GM12878 (cell line): ENCODE results near the gene LOXL4. TPM values are rescaled to one million over a fixed set of nuclear protein-coding genes. Genes with fewer than 3 reads are reported as not detected.

ENCODE experiments used
- ATAC-seq: fragments of 200-7000 bp; cut with Tn5 transposase; 3 replicates; pipeline ENCODE4 v1.9.1; 2020; ENCODE audit warnings: mild to moderate bottlenecking, moderate library complexity
- BruUV-seq: library from RNA; stranded (reverse); fragments of 400-500 nt; replicated peaks from 2 replicates; lab custom pipeline; 2021; lab: Mats Ljungman, UMichigan
- CTCF ChIA-PET: fragments of 300-600 bp; sonication (Branson Sonifier 250); formaldehyde crosslinking; extraction: SDS; loops from one replicate; lab custom pipeline; 2021; ENCODE audit warnings: inconsistent platforms; lab: Yijun Ruan, JAX
- POLR2A ChIA-PET: fragments of 350-600 bp; formaldehyde crosslinking; extraction: SDS; loops from one replicate; lab custom pipeline; 2021; ENCODE audit warnings: inconsistent platforms; lab: Charles Lee
- RAD21 ChIA-PET: fragments of 300-600 bp; sonication (Branson Sonifier 250); formaldehyde crosslinking; loops from one replicate; lab custom pipeline; 2023; ENCODE audit warnings: antibody characterized with exemption; ENCODE audit not compliant: unreplicated experiment; lab: Charles Lee
- SMC1A ChIA-PET: fragments of 300-600 bp; sonication (Branson Sonifier 250); formaldehyde crosslinking; loops from one replicate; lab custom pipeline; 2023; ENCODE audit not compliant: unreplicated experiment, uncharacterized antibody; lab: Charles Lee
- DNase-seq: peaks from one replicate; pipeline ENCODE4 v3.0.0-alpha.2; 2011; ENCODE audit warnings: low read depth, low spot score
- FAIRE-seq: peaks from 3 replicates; lab custom pipeline; 2011; peaks lifted over from hg19 to GRCh38; lab: Jason Lieb, UNC
- H2AFZ ChIP-seq: 2 replicates; pipeline ENCODE4 v1.6.0; 2011; ENCODE audit warnings: low read depth, low read length, control low read depth; ENCODE audit not compliant: control insufficient read depth
- H3K27ac ChIP-seq: 2 replicates; pipeline ENCODE4 v1.5.1; 2011; ENCODE audit warnings: control low read depth; ENCODE audit not compliant: control insufficient read depth, insufficient read depth
- H3K27me3 ChIP-seq, 2 experiments: replicated peaks in 1 of 2; 2 replicates each; pipeline versions ENCODE4 v1.6.0 to v1.6.1; 2011; ENCODE audit warnings: low read length in 1 of 2; ENCODE audit not compliant: control insufficient read depth in 2 of 2, insufficient read depth in 2 of 2
- H3K36me3 ChIP-seq, 2 experiments: 2 replicates each; pipeline ENCODE4 v1.5.1; 2011; ENCODE audit warnings: low read length in 1 of 2; ENCODE audit not compliant: control insufficient read depth in 2 of 2, insufficient read depth in 2 of 2
- H3K4me1 ChIP-seq: 2 replicates; pipeline ENCODE4 v1.6.1; 2011; ENCODE audit warnings: mild to moderate bottlenecking, low read length, moderate library complexity, mixed read lengths; ENCODE audit not compliant: control insufficient read depth, insufficient read depth
- H3K4me2 ChIP-seq: 2 replicates; pipeline ENCODE4 v1.6.0; 2011; ENCODE audit warnings: control low read depth; ENCODE audit not compliant: control insufficient read depth, insufficient read depth
- H3K4me3 ChIP-seq: fragments of 200-600 bp; sonication (generic); 2 replicates; pipeline ENCODE4 v1.5.1; 2016
- H3K79me2 ChIP-seq: 2 replicates; pipeline ENCODE4 v1.6.0; 2011; ENCODE audit warnings: low read length; ENCODE audit not compliant: control insufficient read depth, insufficient read depth
- H3K9ac ChIP-seq: 2 replicates; pipeline ENCODE4 v1.8.0; 2011; ENCODE audit warnings: low read length, control low read depth, mixed read lengths; ENCODE audit not compliant: control insufficient read depth, insufficient read depth
- H3K9me3 ChIP-seq: replicated peaks from 3 replicates; pipeline ENCODE4 v1.5.1; 2011; ENCODE audit warnings: mild to moderate bottlenecking, low read length; ENCODE audit not compliant: control insufficient read depth, insufficient read depth
- H4K20me1 ChIP-seq: 2 replicates; pipeline ENCODE4 v1.6.0; 2011; ENCODE audit not compliant: control insufficient read depth, insufficient read depth
- BRCA1 ChIP-seq: IDR thresholded peaks from 2 replicates; pipeline ENCODE4 v1.6.1; 2011; ENCODE audit warnings: low read depth, low read length, improper control_type of control experiment
- POU2F2 ChIP-seq: IDR thresholded peaks from 3 replicates; pipeline ENCODE4 v1.6.1; 2011; ENCODE audit warnings: low read depth, mild to moderate bottlenecking, low read length, borderline replicate concordance
- ZNF274 ChIP-seq: IDR thresholded peaks from one replicate; pipeline ENCODE4 v1.8.0; 2011; ENCODE audit not compliant: insufficient read length, insufficient read depth
- WGBS: methylation state at CpG from one replicate; pipeline ENCODE4 v1.1.6; 2016; ENCODE audit warnings: low lambda C conversion rate; ENCODE audit not compliant: insufficient replicate concordance, insufficient coverage; ENCODE audit errors: missing lambda C conversion rate; 5-methylcytosine and 5-hydroxymethylcytosine counted together
- in situ Hi-C: fragments of 300-500 bp; cut with MboI; formaldehyde crosslinking; loops from 9 replicates; pipeline ENCODE4 v1.14.3; 2018; ENCODE audit warnings: mixed read lengths
- intact Hi-C: fragments of 100-400 bp; cut with micrococcal nuclease; formaldehyde crosslinking; loops from one replicate; pipeline ENCODE4 v1.14.2; 2022; ENCODE audit not compliant: unreplicated experiment
- polyA plus RNA-seq, 11 experiments: library from polyadenylated mRNA; depleted of rRNA in 4 of 11; unstranded in 6 of 11; stranded (reverse) in 5 of 11; fragments of >200 nt; fragmentation: Nextera tagmentation in 4 of 11; fragmentation: Illumina TruSeq in 1 of 11; extraction: Ambion mirVana in 4 of 11; extraction: Trizol in 1 of 11; gene quantifications; 1 replicate in 1 of 11; 2 replicates in 10 of 11; pipeline versions ENCODE4 v1.2.1 to v1.2.3, GENCODE V29; 2011 to 2016; ENCODE audit warnings: inconsistent platforms in 2 of 11, missing spikeins in 2 of 11, low read depth in 1 of 11
- total RNA-seq, 4 experiments: library from RNA; depleted of rRNA in 3 of 4; stranded (reverse); fragments of >200 nt in 3 of 4; fragmentation: Illumina TruSeq in 1 of 4; extraction: Trizol in 1 of 4; gene quantifications; 2 replicates each; pipeline versions ENCODE4 v1.2.1 to v1.2.3, GENCODE V29; 2013 to 2021

The LOXL4 gene
- total and polyA plus RNA-seq, 10 of the 15 experiments (the other 5 are each of a cell fraction or from before 2014, with no cell fraction given), result 0.02 to 0.12 (median 0.08) TPM; not detected in 3

- in situ Hi-C loops (no loop called here), intact Hi-C loops (no loop called here)
- WGBS, result 96% methylated on average over 5 of the region's 5 CpGs
- no peak for ATAC-seq
- H3K27ac ChIP-seq, result no peak overlapping the region
- no peak overlapping the region for H3K4me2 ChIP-seq
- H3K4me1 ChIP-seq, result no peaks in the 10 kb centered on the region
- RAD21 ChIA-PET, result no interaction called here
- H3K9me3 ChIP-seq, result no peaks in the 10 kb centered on the region
- H3K79me2 ChIP-seq, result no peaks in the 10 kb centered on the region
- H3K36me3 ChIP-seq, result no peaks in the 10 kb centered on the region
- CTCF ChIA-PET, result interaction anchor here (0.6 kb wide), 1 partner anchor 629 kb away, joined by 3 read pairs; no protein-coding TSS in a partner anchor
- SMC1A ChIA-PET, result interaction anchor here (0.7 kb wide), 1 partner anchor 265 kb away, joined by 3 read pairs; no protein-coding TSS in a partner anchor
- POLR2A ChIA-PET, result no interaction called here
- TF ChIP-seq ZNF274, result no peak
- no peak for TF ChIP-seq POU2F2
- TF ChIP-seq BRCA1, result no peak
- TF ChIP-seq, all 136 proteins: peak for 0
- Histone ChIP-seq H3K27me3 (no peaks in the 10 kb centered on the region), H2AFZ (no peak overlapping the region), H3K4me3 (no peak overlapping the region), H3K9ac (no peak overlapping the region), H4K20me1 (no peaks in the 10 kb centered on the region)
- no TSS peak for BruUV-seq
- FAIRE-seq (no peak), DNase-seq (no peak)
Measured at GRCh38 chr10:98201760-98202159, 66.2 kb downstream of the LOXL4 start.

Other genes starting within 250 kb of the LOXL4 start
- not detected in 2 replicates for gene CRTAC1, start 237.6 kb downstream of the LOXL4 start, total RNA-seq (2014; rRNA removed)
- gene CRTAC1, start 237.6 kb downstream of the LOXL4 start, total RNA-seq (2014; rRNA removed; fragmentation: Illumina TruSeq; extraction: Trizol), result not detected in 2 replicates
- 0.10 TPM in 1 of 2 replicates, not detected in the other for gene CRTAC1, start 237.6 kb downstream of the LOXL4 start, total RNA-seq (2021)
- gene CRTAC1, start 237.6 kb downstream of the LOXL4 start, polyA plus RNA-seq (2011; rRNA removed), result not detected in 2 replicates
- not detected in 2 replicates for gene CRTAC1, start 237.6 kb downstream of the LOXL4 start, polyA plus RNA-seq (2014; fragmentation: Illumina TruSeq; extraction: Trizol)
- gene CRTAC1, start 237.6 kb downstream of the LOXL4 start, polyA plus RNA-seq (2014; fragmentation: Nextera tagmentation; extraction: Ambion mirVana), result not detected
- gene CRTAC1, start 237.6 kb downstream of the LOXL4 start, polyA plus RNA-seq (2014; rRNA removed), result not detected in 2 replicates
- gene CRTAC1, start 237.6 kb downstream of the LOXL4 start, polyA plus RNA-seq (2016; fragmentation: Nextera tagmentation; extraction: Ambion mirVana), result not detected
- gene R3HCC1L, start 133.5 kb downstream of the LOXL4 start, total RNA-seq (2014; rRNA removed), result 12.1 and 15.8 TPM in 2 replicates
- 19.7 and 20.3 TPM in 2 replicates for gene R3HCC1L, start 133.5 kb downstream of the LOXL4 start, total RNA-seq (2014; rRNA removed; fragmentation: Illumina TruSeq; extraction: Trizol)
- gene R3HCC1L, start 133.5 kb downstream of the LOXL4 start, total RNA-seq (2021), result 12.9 and 13.7 TPM in 2 replicates
- 16.2 and 19.5 TPM in 2 replicates for gene R3HCC1L, start 133.5 kb downstream of the LOXL4 start, polyA plus RNA-seq (2011; rRNA removed)
- gene R3HCC1L, start 133.5 kb downstream of the LOXL4 start, polyA plus RNA-seq (2014; fragmentation: Illumina TruSeq; extraction: Trizol), result 19.4 and 27.7 TPM in 2 replicates
- gene R3HCC1L, start 133.5 kb downstream of the LOXL4 start, polyA plus RNA-seq (2014; fragmentation: Nextera tagmentation; extraction: Ambion mirVana), result 10 to 100 TPM; 11.3 to 14.7 TPM
- gene R3HCC1L, start 133.5 kb downstream of the LOXL4 start, polyA plus RNA-seq (2014; rRNA removed), result 12.4 and 13.8 TPM in 2 replicates
- 10 to 100 TPM; 16.0 to 19.9 TPM for gene R3HCC1L, start 133.5 kb downstream of the LOXL4 start, polyA plus RNA-seq (2016; fragmentation: Nextera tagmentation; extraction: Ambion mirVana)
- gene PYROXD2, start 147.0 kb upstream of the LOXL4 start, total RNA-seq (2014; rRNA removed), result 8.1 and 9.2 TPM in 2 replicates
- 5.3 and 7.2 TPM in 2 replicates for gene PYROXD2, start 147.0 kb upstream of the LOXL4 start, total RNA-seq (2014; rRNA removed; fragmentation: Illumina TruSeq; extraction: Trizol)
- 9.5 and 11.3 TPM in 2 replicates for gene PYROXD2, start 147.0 kb upstream of the LOXL4 start, total RNA-seq (2021)
- gene PYROXD2, start 147.0 kb upstream of the LOXL4 start, polyA plus RNA-seq (2011; rRNA removed), result 5.0 and 7.6 TPM in 2 replicates
- gene PYROXD2, start 147.0 kb upstream of the LOXL4 start, polyA plus RNA-seq (2014; fragmentation: Illumina TruSeq; extraction: Trizol), result 1.1 and 4.8 TPM in 2 replicates
- gene PYROXD2, start 147.0 kb upstream of the LOXL4 start, polyA plus RNA-seq (2014; fragmentation: Nextera tagmentation; extraction: Ambion mirVana), result 10 to 100 TPM; 10.8 to 11.8 TPM
- 10.4 and 13.6 TPM in 2 replicates for gene PYROXD2, start 147.0 kb upstream of the LOXL4 start, polyA plus RNA-seq (2014; rRNA removed)
- 10 to 100 TPM; 14.2 to 15.8 TPM for gene PYROXD2, start 147.0 kb upstream of the LOXL4 start, polyA plus RNA-seq (2016; fragmentation: Nextera tagmentation; extraction: Ambion mirVana)
- 44.5 and 50.8 TPM in 2 replicates for gene HPS1, start 178.7 kb upstream of the LOXL4 start, total RNA-seq (2014; rRNA removed)
- 26.0 and 27.1 TPM in 2 replicates for gene HPS1, start 178.7 kb upstream of the LOXL4 start, total RNA-seq (2014; rRNA removed; fragmentation: Illumina TruSeq; extraction: Trizol)
- gene HPS1, start 178.7 kb upstream of the LOXL4 start, total RNA-seq (2021), result 63.9 and 71.5 TPM in 2 replicates
- 36.7 and 58.7 TPM in 2 replicates for gene HPS1, start 178.7 kb upstream of the LOXL4 start, polyA plus RNA-seq (2011; rRNA removed)
- gene HPS1, start 178.7 kb upstream of the LOXL4 start, polyA plus RNA-seq (2014; fragmentation: Illumina TruSeq; extraction: Trizol), result 36.5 and 45.8 TPM in 2 replicates
- 10 to 100 TPM; 27.9 to 35.8 TPM for gene HPS1, start 178.7 kb upstream of the LOXL4 start, polyA plus RNA-seq (2014; fragmentation: Nextera tagmentation; extraction: Ambion mirVana)
- gene HPS1, start 178.7 kb upstream of the LOXL4 start, polyA plus RNA-seq (2014; rRNA removed), result 59.3 and 65.2 TPM in 2 replicates
- gene HPS1, start 178.7 kb upstream of the LOXL4 start, polyA plus RNA-seq (2016; fragmentation: Nextera tagmentation; extraction: Ambion mirVana), result 100 to 1,000 TPM; 123 to 138 TPM